Loucy (cell line): ENCODE data around the gene RPL41.

ENCODE experiments used
- CTCF ChIP-seq: fragments of 200-600 bp; sonication (generic); conservative IDR thresholded peaks from 2 replicates; pipeline ENCODE4 v1.5.1; 2014; ENCODE audit warnings: mild to moderate bottlenecking, antibody characterized with exemption, low read length
- EZH2phosphoT487 ChIP-seq: fragments of 200-600 bp; IDR thresholded peaks from 2 replicates; pipeline ENCODE4 v1.6.1; 2018; ENCODE audit warnings: antibody characterized with exemption, mild to moderate bottlenecking, moderate library complexity, borderline replicate concordance

GRCh38 chr12:56143217-56143616 is 26.8 kb downstream of the RPL41 start:
- TF ChIP-seq CTCF = no peak
- TF ChIP-seq EZH2phosphoT487 = no peak
